Esophagus muscularis mucosa (tissue), 4 donors: ENCODE data around the gene TGDS. TPM values are rescaled to one million over a fixed set of nuclear protein-coding genes. Genes with fewer than 3 reads are reported as not detected.

Experiments used
- DNase-seq: peaks from one replicate; pipeline ENCODE4 v3.0.0-alpha.2; 2017; ENCODE audit errors: extremely low spot score
- H3K27ac ChIP-seq, 4 donors: fragments of 200-600 bp; sonication (generic); replicated peaks in 1 of 4; 1 replicate in 3 of 4; 2 replicates in 1 of 4; pipeline ENCODE4 v1.5.1; 2016 to 2019; ENCODE audit warnings: mild to moderate bottlenecking in 1 of 4
- H3K27me3 ChIP-seq, 4 donors: fragments of 200-600 bp; sonication (generic); one replicate each; pipeline versions ENCODE4 v1.5.1 to v1.6.0; 2016 to 2019
- H3K36me3 ChIP-seq, 4 donors: fragments of 200-600 bp; sonication (generic); one replicate each; pipeline ENCODE4 v1.5.1; 2016 to 2019
- H3K4me1 ChIP-seq, 4 donors: fragments of 200-600 bp; sonication (generic); one replicate each; pipeline ENCODE4 v1.5.1; 2016 to 2019
- H3K4me3 ChIP-seq, 4 donors: fragments of 200-600 bp; sonication (generic); 1 replicate in 2 of 4; 2 replicates in 2 of 4; pipeline ENCODE4 v1.5.1; 2016 to 2019; ENCODE audit warnings: mild to moderate bottlenecking in 4 of 4, moderate library complexity in 1 of 4
- H3K9me3 ChIP-seq, 4 donors: fragments of 200-600 bp; sonication (generic); 1 replicate in 3 of 4; 2 replicates in 1 of 4; pipeline ENCODE4 v1.5.1; 2016 to 2019
- EP300 ChIP-seq: sonication (generic); formaldehyde crosslinking; IDR thresholded peaks from one replicate; pipeline ENCODE4 v1.6.1; 2017; ENCODE audit warnings: antibody characterized with exemption
- POLR2A ChIP-seq: fragments of 450-650 bp; IDR thresholded peaks from one replicate; pipeline ENCODE4 v1.6.1; 2017; ENCODE audit warnings: antibody characterized with exemption, moderate library complexity, mild to moderate bottlenecking, low read depth
- POLR2AphosphoS5 ChIP-seq, 2 donors: sonication (generic); formaldehyde crosslinking; IDR thresholded peaks; one replicate each; pipeline ENCODE4 v1.6.1; 2017; ENCODE audit warnings: antibody characterized with exemption in 2 of 2
- WGBS: methylation state at CpG from one replicate; pipeline ENCODE4 v1.1.5; 2018; 5-methylcytosine and 5-hydroxymethylcytosine counted together
- intact Hi-C: fragments of 100-400 bp; cut with DNase I; formaldehyde crosslinking; loops from one replicate; pipeline ENCODE4 v1.15.1; 2023
- total RNA-seq, 4 donors: library from RNA; depleted of rRNA; stranded (reverse); fragments of >200 nt; gene quantifications; one replicate each; pipeline versions ENCODE4 v1.1.0 to v1.2.1, GENCODE V29; 2016
- TF ChIP-seq, protein P1 (sequence below), 3 experiments: fragments of 200-600 bp in 2 of 3; fragments of 450-650 bp in 1 of 3; sonication (generic) in 2 of 3; IDR thresholded peaks; one replicate each; pipeline ENCODE4 v1.5.1; 2017 to 2019; ENCODE audit warnings: antibody characterized with exemption in 3 of 3, mild to moderate bottlenecking in 2 of 3, moderate library complexity in 1 of 3

The TGDS gene
- total RNA-seq, 4 donors from 2014 or later, result 3.7 to 7.5 (median 6.2) TPM

DNA sequence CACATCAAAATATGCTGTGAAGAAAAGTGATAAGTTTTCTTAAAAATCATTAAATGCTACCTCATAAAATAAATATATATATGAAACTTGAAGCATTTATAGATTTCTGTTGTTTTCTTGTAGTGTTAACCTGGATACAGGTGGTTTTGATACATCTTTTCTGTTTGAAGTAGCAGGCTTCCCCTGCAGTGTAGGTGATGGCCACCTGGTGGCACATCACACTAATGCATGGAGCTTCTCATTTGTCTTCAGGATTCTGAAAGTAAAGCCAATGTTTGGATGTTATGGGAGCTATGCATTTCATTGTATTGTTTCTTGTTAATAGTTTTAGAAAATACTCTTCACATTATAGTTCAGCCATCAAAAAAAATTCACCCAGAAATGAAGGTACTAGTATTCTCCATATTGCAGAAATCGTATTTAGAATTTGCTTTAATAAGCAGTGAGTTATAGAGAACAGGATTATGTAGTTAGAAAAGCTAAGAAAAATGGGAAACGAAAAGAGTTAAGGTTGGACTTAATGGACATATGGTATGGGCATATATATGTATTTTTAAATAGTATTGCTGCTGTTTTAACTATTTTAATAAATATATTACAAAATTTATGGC is 24.4 kb upstream of the TGDS start:
- no peak overlapping the region for H3K27ac ChIP-seq
- no peaks in the 10 kb centered on the region for H3K4me1 ChIP-seq
- TF ChIP-seq POLR2AphosphoS5 (IDR thresholded peaks at IDR 0.05), result no peak
- TF ChIP-seq, protein P1, sequence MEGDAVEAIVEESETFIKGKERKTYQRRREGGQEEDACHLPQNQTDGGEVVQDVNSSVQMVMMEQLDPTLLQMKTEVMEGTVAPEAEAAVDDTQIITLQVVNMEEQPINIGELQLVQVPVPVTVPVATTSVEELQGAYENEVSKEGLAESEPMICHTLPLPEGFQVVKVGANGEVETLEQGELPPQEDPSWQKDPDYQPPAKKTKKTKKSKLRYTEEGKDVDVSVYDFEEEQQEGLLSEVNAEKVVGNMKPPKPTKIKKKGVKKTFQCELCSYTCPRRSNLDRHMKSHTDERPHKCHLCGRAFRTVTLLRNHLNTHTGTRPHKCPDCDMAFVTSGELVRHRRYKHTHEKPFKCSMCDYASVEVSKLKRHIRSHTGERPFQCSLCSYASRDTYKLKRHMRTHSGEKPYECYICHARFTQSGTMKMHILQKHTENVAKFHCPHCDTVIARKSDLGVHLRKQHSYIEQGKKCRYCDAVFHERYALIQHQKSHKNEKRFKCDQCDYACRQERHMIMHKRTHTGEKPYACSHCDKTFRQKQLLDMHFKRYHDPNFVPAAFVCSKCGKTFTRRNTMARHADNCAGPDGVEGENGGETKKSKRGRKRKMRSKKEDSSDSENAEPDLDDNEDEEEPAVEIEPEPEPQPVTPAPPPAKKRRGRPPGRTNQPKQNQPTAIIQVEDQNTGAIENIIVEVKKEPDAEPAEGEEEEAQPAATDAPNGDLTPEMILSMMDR (IDR thresholded peaks at IDR 0.05), result peak; percentile 25 to 50 (median 35)
- no peak for TF ChIP-seq EP300
- intact Hi-C loops, result no loop called here
- WGBS, result 91% methylated on average over 2 of the region's 2 CpGs
- DNase-seq, result no peak
- no peaks in the 10 kb centered on the region for H3K9me3 ChIP-seq
- no peak overlapping the region for H3K4me3 ChIP-seq
- no peaks in the 10 kb centered on the region for H3K27me3 ChIP-seq
- peaks cover 10 to 42% (median 30%) of the 10 kb centered on the region in 4 donors for H3K36me3 ChIP-seq

DNA sequence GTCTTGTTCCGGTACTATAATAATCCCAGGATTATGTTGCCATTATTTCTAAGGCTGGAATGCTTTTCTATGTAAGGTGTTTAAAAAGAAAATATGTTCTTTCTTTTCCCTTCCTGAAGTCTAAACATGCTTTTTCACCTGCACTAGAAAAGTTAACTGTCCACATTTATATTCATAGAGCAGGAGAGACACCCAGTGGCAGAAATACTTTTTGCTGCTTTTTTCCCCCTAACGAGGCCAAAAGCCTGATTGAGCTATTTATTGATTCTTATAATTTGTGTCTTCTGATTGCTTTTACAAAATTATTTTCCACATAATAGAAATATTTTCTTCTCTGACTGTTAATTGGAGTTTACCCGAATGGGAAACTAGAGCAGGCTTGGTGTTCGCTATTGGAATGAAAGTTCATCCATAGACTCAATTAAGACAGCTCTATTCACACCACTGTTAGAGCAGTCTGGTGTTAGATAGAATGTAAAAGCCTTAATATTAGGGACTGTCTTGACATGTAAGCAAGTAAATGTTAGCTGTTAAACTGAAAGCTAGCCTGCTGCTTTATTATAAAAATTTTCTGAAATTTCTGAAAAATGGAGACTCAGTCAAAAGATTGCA is 21.5 kb upstream of the TGDS start:
- Histone ChIP-seq H3K27ac (no peak overlapping the region), H3K36me3 (peaks cover 4 to 35% (median 18%) of the 10 kb centered on the region in 4 donors), H3K9me3 (no peaks in the 10 kb centered on the region), H3K27me3 (no peaks in the 10 kb centered on the region), H3K4me1 (no peaks in the 10 kb centered on the region), H3K4me3 (no peak overlapping the region)
- intact Hi-C loops, result no loop called here
- no peak for TF ChIP-seq POLR2A
- TF ChIP-seq, protein P1 (IDR thresholded peaks at IDR 0.05), result peak; percentile 62 to 68 (median 66)
- TF ChIP-seq EP300, result no peak
- no peak for DNase-seq
- 54% methylated on average over 4 of the region's 4 CpGs for WGBS

DNA sequence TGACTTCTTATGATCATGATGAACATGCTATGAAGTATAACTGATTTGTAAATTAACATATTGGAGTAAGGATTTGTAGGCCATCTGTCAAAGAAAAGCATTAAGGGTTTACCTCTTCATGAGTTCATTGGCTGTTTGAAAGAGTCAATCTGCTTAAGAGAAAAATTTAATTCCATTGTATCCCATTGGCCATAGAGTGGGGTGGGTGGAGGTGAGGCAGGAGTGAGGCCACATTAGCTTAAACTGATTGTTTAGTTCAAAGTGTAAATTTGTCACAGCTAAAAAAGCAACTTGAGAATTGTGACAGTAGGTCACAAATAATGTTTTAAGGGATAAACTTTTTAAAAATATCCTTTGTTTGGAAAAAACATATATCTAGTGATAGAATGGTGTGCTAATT is 17.1 kb upstream of the TGDS start:
- intact Hi-C loops, result no loop called here
- peaks cover 0 to 35% (median 21%) of the 10 kb centered on the region in 4 donors for H3K36me3 ChIP-seq

DNA sequence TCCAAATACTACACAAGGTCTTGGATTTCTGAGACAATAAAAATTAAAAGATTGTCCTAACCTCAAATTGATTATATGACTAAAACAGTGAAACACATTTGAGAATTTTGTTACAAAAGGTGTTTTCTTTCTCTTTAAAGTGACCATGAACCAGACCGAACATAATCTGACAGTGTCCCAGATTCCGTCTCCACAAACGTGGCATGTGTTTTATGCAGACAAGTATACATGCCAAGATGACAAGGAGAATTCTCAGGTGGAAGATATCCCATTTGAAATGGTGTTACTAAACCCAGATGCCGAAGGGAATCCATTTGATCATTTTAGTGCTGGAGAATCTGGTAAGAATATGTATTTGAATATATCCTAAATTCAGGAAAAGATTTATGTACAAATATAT is 16.1 kb upstream of the TGDS start:
- TF ChIP-seq EP300 (no peak), POLR2A (no peak)
- TF ChIP-seq, protein P1 (IDR thresholded peaks at IDR 0.05), result no peak
- 62% methylated on average over 4 of the region's 4 CpGs for WGBS

More for the DNA sequence above, 17.1 kb upstream of the TGDS start:
- TF ChIP-seq, protein P1 (IDR thresholded peaks at IDR 0.05), result no peak
- no peak for TF ChIP-seq POLR2AphosphoS5 (IDR thresholded peaks at IDR 0.05)
- no peak for TF ChIP-seq POLR2A
- no peak for TF ChIP-seq EP300
- DNase-seq, result no peak
- no peaks in the 10 kb centered on the region for H3K27me3 ChIP-seq
- H3K27ac ChIP-seq, result no peak overlapping the region
- no peaks in the 10 kb centered on the region for H3K4me1 ChIP-seq
- no peaks in the 10 kb centered on the region for H3K9me3 ChIP-seq
- no peak overlapping the region for H3K4me3 ChIP-seq

DNA sequence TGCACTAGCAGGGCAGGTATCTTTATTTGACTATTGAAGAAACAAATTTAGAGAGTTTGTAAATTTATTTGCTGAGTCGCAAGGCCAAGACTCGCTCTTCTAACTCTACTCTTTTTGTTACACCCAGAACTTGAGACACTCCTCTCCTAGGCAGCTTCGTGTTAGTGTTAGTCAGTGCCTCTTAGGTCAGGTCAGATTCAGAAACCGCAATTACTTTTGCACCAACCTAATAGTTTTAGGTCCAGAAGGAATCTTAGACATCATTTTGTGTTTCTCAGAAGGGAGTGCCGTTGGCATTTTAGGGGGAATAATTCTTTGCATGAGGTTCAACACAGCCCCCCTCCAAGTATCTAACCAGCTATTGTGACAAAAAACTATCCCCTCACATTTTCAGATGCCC is 14.5 kb upstream of the TGDS start:
- TF ChIP-seq EP300 (no peak), POLR2AphosphoS5 (IDR thresholded peaks at IDR 0.05) (no peak), POLR2A (no peak)
- TF ChIP-seq, protein P1 (IDR thresholded peaks at IDR 0.05), result no peak
- peaks cover 0 to 59% (median 28%) of the 10 kb centered on the region in 4 donors for H3K36me3 ChIP-seq
- intact Hi-C loops, result no loop called here
- H3K9me3 ChIP-seq, result no peaks in the 10 kb centered on the region
- no peaks in the 10 kb centered on the region for H3K4me1 ChIP-seq
- no peak for DNase-seq
- H3K27me3 ChIP-seq, result no peaks in the 10 kb centered on the region
- no peak overlapping the region for H3K4me3 ChIP-seq
- 87% methylated on average over 5 of the region's 5 CpGs for WGBS
- no peak overlapping the region for H3K27ac ChIP-seq

More for the DNA sequence above, 16.1 kb upstream of the TGDS start:
- DNase-seq, result no peak
- no peaks in the 10 kb centered on the region for H3K27me3 ChIP-seq
- H3K27ac ChIP-seq, result no peak overlapping the region
- intact Hi-C loops, result no loop called here
- no peaks in the 10 kb centered on the region for H3K4me1 ChIP-seq
- H3K9me3 ChIP-seq, result no peaks in the 10 kb centered on the region
- peaks cover 0 to 43% (median 24%) of the 10 kb centered on the region in 4 donors for H3K36me3 ChIP-seq
- H3K4me3 ChIP-seq, result no peak overlapping the region
